A549 (cell line): Measurements from ENCODE around the gene ABCA7.

ENCODE experiments used
- CHD4 ChIP-seq: fragments of 200-600 bp; sonication (generic); IDR thresholded peaks from 2 replicates; pipeline ENCODE4 v1.6.1; 2016; ENCODE audit warnings: antibody characterized with exemption, mild to moderate bottlenecking, borderline replicate concordance
- CTCF ChIP-seq: fragments of >200 bp; sonication (Bioruptor Twin); formaldehyde crosslinking; IDR thresholded peaks from 3 replicates; pipeline ENCODE4 v1.5.1; 2016
- E2F6 ChIP-seq: IDR thresholded peaks from 2 replicates; pipeline ENCODE4 v1.6.1; 2012; ENCODE audit warnings: low read depth, borderline replicate concordance
- EP300 ChIP-seq, 2 experiments: fragments of >200 bp; sonication (Bioruptor Twin); formaldehyde crosslinking; IDR thresholded peaks; 2 replicates in 1 of 2; 3 replicates in 1 of 2; pipeline ENCODE4 v1.6.1; 2016 to 2017
- GATA3 ChIP-seq: IDR thresholded peaks from 2 replicates; pipeline ENCODE4 v1.6.1; 2012; ENCODE audit warnings: borderline replicate concordance
- JUN ChIP-seq, 2 experiments: fragments of >200 bp; sonication (Bioruptor Twin); formaldehyde crosslinking; IDR thresholded peaks; 2 replicates in 1 of 2; 3 replicates in 1 of 2; pipeline ENCODE4 v1.6.1; 2016 to 2017
- MAFK ChIP-seq: fragments of 450-650 bp; IDR thresholded peaks from 2 replicates; pipeline ENCODE4 v1.6.1; 2014; ENCODE audit not compliant: partially characterized antibody
- NFE2L2 ChIP-seq: fragments of 150-350 bp; conservative IDR thresholded peaks from 2 replicates; pipeline ENCODE4 v1.6.1; 2014; ENCODE audit warnings: low read length
- NR3C1 ChIP-seq: fragments of >200 bp; sonication (Bioruptor Twin); formaldehyde crosslinking; IDR thresholded peaks from 3 replicates; pipeline ENCODE4 v1.6.1; 2017
- POLR2A ChIP-seq: IDR thresholded peaks from 2 replicates; pipeline ENCODE4 v1.6.1; 2012; ENCODE audit warnings: mild to moderate bottlenecking, low read length
- RAD21 ChIP-seq, 2 experiments: fragments of >200 bp in 1 of 2; sonication (Bioruptor Twin) in 1 of 2; formaldehyde crosslinking in 1 of 2; IDR thresholded peaks in 1 of 2; conservative IDR thresholded peaks in 1 of 2; 2 replicates in 1 of 2; 3 replicates in 1 of 2; pipeline ENCODE4 v1.6.1; 2012 to 2018; ENCODE audit warnings: inconsistent platforms in 1 of 2
- REST ChIP-seq: fragments of 200-600 bp; sonication (generic); IDR thresholded peaks from 2 replicates; pipeline ENCODE4 v1.6.1; 2016; ENCODE audit warnings: antibody characterized with exemption, mild to moderate bottlenecking, moderate library complexity
- RFX5 ChIP-seq: fragments of 450-650 bp; IDR thresholded peaks from 2 replicates; pipeline ENCODE4 v1.7.1; 2014; ENCODE audit warnings: antibody characterized with exemption, mild to moderate bottlenecking, moderate library complexity
- ZFP36 ChIP-seq: fragments of 450-650 bp; IDR thresholded peaks from 2 replicates; pipeline ENCODE4 v1.6.1; 2014; ENCODE audit warnings: borderline replicate concordance; ENCODE audit not compliant: partially characterized antibody

- TF ChIP-seq MAFK (no peak), E2F6 (no peak), CTCF (no peak), ZFP36 (no peak), CHD4 (no peak), RFX5 (no peak), POLR2A (no peak), GATA3 (no peak), NR3C1 (no peak), EP300 (IDR thresholded peaks at IDR 0.05) (no peak), NFE2L2 (no peak), REST (no peak), JUN (IDR thresholded peaks at IDR 0.05) (no peak), RAD21 (conservative IDR thresholded peaks at IDR 0.05 in 1 of 2, IDR thresholded peaks at IDR 0.05 in 1 of 2) (no peak)
These were observed 24.7 kb upstream of the ABCA7 start for GRCh38 chr19:1015061-1015781.
